Fibroblast of the conjunctiva (primary cell): ENCODE results near the gene ADAMTS10.
"Not testable (repeated sequence)": the region's sequence is repeated elsewhere in the genome, so short reads cannot be mapped to it uniquely, and the experiment has no call there.

ENCODE experiments used
- DNase-seq: peaks from one replicate; pipeline ENCODE4 v3.0.0-alpha.2; 2010; ENCODE audit warnings: low read depth

Gene ADAMTS10

DNA sequence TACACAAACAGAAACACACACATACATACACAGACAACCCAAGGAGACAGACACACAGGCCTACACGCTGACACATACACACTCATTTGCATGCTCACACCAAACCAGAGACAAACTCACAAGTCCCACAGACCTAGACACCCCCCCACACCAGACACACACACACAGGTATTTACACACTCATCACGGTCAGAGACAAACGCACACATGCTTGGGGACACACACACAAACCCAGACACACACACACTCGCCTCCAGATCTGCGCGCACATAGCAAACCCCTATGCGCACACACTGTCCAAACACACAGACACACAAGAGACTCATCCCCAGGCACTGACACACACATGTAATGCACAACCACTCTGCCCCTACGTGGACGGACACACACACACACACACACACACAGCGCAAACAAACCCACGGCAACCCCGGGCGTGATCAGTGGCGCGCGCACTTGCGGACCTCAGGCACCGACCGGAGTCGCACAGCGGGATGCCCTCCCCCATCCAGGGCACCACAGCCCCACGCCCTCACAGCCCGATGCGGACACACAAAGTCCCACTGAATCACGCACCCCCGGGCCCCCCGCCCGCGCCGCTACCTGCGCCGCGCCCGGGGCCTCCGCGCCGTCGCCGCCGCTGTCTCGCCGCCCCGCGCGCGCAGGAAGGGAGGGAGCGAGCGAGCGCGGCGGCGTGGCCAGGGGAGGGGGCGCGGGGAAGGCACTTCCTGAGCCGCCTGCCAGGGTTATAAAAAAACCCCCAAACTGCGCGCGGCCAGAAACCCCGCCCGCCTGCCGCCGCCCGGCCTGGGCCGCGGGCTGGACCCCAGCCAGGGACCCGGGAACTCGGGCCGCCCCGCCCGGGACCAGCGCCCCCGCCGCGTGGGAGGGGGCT, at the start of gene ADAMTS10:
Gene ADAMTS10, minus strand, starts transcription at position 675 of the 895 bp plus-strand sequence. CDS start 5,005 bp downstream, outside the sequence.
- DNase-seq = no peak

DNA sequence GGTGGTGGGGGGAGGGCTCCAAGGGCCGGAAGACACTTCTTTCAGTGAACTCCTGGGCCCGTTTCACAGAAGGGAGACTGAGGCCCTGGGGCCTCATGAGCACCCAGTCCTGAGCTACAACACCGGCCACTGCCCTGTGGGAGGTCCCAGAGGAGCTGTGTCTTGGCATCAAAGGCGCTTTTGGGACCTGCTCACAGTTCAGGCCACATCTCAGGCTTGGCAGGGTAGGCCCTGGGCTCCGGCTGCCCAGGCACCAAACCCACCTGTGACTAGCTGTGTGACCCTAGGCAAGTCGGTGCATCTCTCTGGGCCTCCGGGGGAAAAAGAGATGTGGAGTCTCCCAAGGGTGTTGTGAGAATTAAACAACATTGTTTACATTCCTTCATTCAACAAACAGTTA, 49.4 kb upstream of the ADAMTS10 start:
- DNase-seq = no peak

DNA sequence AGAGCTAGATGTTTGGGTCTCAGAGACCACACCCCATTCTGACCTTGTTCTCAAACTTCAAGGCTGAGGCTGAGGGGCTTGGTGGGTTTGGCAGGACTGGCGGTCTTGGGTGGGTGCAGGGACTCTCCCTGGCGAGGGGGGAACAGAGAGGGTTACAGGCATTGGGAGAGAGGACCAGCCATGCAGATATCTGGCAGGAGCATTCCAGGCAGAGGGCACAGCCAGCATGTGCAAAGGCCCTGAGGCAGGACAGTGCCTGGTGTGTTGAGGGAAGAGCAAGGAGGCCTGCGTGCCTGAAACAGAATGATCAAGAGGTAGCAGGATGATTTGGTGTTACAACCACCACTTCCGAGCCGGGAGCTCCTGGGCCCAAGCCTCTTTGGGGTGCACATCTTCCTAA, 47.4 kb upstream of the ADAMTS10 start:
- no peak for DNase-seq

DNA sequence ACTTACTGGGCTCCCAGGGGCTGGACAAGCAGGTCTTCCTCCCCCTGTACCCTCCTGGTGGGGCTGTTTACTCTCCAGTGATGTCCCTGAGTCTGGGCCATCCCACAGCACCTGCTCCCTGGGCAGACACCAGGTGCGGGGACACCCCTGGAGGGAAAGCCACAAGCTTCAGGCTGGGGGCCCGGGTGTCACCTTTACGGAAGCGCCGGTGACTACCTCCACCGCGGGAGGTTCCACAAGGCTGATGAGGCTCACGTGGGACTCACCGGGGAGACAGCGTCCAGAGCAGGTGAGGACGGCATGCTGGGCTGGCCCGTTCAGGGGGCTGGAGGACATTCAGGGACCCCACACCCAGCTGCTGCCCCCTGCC, 44.8 kb upstream of the ADAMTS10 start:
- no peak for DNase-seq

DNA sequence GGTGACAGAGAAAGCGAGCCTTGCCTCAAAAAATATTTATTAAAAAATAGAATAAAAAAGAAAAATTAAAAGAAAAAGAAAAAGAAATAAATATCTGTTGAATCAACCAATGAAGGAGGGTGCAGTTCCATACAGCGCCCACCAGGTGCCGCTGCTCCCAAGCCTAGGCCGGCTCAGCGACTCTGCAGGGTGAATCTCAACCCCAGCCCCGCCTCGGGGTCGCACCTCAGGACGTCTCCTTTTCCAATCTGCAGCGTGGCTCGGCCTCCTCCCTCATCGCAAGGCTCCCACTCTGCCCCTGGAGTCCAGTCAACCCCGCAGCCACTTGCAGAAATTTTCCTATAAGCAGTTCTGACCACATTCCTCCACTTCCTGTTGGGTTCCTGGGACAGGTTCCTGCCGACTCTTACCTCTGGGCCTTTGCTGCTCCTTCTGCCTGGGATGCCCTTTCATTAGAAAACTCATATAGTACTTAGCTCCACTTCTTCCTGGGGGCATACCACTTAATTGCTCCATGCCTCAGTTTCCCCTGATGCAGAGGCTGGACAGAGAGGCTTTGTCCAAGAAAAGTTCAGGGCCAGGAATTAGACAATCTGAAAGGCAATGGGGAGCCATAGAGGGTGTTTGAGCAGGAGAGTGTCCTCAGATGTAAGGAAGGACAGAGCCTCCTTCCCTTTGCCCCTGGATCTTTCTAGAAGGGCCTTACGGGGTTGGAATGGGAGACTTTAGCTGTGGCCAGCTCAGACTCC, 44.2 kb upstream of the ADAMTS10 start:
- DNase-seq = peak; percentile 12

DNA sequence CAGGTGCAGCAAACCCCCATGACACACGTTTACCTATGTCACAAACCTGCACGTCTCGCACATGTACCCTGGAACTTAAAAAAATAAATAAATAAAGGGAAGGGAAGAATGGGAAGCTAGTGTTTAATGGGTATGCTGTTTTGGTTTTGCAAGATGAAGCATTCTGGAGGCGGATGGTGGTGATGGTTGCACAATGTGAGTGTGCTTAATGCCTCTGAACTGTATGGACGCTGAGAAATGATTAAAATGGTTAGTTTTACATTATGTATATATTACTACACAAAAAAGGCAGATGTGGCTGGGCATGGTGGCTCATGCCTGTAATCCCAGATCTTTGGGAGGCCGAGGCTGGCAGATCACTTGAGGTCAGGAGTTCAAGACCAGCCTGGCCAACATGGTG, 37.7 kb upstream of the ADAMTS10 start:
- DNase-seq = no peak

DNA sequence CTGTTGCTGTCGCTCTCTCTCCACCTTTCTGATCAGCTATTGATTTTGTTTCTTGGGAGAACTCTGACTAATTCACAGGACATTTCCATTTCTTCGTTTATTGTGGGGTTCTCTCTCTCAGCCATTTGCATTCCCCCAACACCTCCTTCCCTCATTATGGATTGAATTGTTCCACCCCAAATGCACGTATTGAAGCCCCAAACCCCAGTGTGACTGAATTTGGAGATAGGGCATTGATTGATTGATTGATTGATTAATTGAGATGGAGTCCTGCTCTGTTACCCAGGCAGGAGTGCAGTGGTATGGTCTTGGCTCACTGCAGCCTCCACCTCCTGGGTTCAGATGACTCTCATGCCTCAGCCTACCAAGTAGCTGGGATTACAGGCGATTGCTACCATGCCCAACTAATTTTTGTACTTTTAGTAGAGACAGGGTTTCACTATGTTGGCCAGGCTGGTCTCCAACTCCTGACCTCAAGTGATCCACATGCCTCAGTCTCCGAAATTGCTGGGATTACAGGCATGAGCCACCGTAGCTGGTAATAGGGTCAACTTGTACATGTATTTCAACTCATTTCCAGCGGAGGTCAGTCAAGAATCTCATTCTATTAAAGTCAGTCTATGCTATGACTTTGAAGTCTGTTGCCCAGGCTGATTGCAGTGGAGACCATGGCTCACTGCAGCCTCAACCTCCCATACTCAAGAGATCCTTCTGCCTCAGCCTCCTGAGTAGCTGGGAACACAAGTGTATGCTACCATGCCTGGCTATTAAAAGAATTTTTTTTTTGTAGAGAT, 33.5 kb upstream of the ADAMTS10 start:
- DNase-seq = no peak

DNA sequence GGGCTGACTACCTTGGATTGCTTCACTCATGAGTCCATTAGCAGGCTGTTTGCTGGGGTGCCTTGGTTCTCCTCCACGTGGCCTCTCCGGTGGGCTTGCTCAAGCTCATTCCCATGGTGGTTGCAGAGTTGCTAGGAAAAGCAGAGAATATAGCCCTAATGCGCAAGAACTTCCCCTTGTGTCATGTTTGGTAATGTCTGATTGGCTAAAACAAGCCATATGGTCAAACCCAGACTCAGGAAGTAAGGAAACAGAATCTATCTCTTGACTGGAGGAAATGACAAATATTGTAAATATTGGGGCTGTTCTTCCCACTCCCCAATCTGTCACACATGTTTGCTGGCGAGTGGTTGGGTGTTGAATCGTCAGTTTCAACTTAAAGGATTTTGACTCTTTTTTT, 32.0 kb upstream of the ADAMTS10 start:
- DNase-seq = no peak

DNA sequence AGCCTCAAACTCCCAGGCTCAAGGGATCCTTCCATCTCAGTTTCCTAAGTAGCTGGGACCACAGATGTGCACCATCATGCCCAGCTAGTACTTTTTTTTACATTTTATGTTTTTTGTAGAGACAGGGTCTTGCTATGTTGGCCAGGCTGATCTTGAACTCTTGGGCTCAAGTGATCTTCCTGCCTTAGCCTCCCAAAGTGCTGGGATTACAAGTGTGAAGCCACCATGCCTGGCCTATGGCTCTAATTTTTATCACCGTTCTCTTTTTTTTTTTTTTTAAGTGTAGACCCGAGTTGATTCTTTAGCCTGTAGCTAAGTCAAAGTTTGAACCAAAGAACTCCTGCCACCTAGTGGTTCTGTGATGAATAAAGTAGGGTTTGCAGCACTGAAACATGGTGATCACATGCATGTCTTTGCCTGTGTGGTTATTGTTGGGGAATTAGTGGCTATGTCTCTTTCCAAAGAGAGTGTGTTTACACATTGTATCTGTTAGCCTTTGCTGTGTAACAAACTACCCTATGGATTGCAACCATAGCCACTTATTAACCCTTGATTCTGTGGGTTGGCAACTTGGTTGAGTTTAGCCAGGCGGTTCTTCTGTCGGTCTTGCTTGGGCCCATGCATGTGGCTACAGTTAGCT, 31.5 kb upstream of the ADAMTS10 start:
- DNase-seq = peak; percentile 45

DNA sequence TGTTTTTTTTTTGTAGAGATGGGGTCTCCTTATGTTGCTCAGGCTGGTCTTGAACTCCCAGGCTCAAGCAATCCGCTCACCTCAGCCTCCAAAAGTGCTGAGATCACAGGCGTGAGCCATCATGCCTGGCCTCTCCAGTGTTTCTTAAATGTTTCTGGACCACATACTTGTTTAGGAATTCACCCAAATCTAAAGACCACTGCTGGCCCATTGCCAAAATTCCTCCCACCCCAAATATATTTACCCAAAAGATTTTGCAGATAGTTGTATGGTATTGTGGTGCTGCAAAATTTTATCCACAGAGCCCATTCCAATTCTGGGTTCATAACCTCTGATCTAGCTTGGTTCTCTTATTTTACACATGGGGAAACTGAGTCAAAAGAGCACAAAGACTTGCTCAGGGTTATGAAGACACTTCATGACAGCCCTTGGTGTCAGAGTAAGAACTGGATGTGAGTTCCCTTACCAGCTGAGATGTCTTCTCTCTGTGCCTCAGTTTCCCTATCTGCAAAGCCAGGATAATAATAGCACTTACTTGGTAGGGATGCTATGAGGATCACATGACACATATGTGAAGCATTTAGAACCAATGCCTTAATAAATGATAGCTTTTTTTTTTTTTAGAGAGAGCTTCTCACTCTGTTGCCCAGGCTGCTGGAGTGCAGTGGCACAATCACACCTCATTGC, 30.8 kb upstream of the ADAMTS10 start:
- no peak for DNase-seq

DNA sequence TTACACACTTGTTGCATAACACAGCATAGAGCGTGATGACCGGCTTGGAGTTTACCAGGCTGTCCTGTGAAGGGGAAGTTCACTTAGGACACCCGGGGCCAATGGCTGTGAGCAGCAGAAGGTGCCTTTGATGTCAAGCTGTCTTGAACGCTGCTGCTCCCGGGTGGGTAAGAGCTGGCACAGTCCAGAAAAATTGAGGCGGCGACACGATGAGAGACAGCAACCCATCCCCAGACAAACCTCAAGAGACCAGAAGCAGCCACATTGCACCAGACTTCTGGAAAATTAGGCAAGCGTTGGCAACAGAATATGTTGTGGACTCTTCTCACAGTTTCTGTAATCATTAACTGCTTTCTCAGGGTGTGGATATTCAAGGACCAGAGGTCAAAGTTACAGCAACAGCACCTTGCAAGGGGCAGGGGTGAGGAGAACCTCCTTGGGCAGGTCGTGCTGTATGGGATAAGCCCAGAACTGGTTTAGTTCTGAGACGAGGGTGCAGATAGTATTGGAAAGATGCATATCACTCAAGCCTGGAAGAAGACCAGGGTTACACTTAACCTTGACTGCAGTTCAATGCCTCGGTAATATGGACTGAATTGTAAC, 30.0 kb upstream of the ADAMTS10 start:
- no peak for DNase-seq

DNA sequence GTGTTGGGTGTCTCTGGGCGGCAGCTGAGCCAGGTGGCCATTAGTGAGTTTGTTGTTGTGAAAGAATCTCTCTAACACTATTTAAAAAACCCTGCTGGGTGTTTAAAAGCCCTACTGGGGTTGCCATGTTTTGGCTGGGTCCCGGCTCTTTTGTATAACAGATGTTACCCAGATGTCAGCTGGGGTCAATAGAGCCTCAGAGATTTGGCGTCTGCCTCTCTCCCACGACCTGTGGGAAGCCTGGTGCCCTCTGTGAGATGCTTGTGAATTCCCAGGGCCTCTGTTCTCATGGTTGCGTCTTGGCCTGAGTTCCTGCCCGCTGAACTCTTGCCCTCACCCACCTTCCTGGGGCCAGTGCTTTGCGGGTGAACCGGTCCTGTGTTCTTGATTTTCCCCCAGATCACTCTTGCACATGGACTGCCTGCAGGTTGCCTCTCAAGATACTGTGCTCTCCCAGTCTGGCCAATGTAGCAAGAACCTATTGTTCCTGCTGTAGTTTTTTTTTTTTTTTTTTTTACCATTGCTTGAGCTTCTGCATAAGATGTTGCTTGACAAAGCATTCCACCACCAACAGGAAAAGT, 29.4 kb upstream of the ADAMTS10 start:
- no peak for DNase-seq

DNA sequence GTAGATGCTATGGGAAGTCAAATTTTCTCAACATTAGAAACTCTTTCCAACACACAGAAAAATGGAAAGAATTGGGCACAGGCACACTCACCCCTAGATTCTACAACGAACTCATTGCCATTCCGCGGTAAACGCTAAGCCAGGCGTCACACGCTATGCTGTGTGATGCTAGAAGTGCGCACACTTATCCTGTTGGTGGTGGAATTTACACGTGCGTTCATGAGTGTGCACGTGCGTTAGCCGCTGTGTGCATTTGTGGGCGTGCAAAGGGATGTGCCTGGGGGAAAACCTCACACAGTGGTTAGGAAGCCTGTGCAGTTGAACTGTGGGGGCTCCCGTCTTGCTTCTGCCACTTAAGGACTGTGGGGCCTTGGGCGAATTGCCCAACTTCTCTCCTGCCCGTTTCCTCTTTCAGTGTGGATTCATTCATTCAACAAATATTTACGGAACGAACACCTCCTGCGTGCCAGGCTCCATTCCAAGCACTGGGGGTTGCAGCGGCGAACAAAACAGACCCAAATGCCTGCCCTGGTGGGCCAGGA, 27.6 kb upstream of the ADAMTS10 start:
- DNase-seq = no peak

DNA sequence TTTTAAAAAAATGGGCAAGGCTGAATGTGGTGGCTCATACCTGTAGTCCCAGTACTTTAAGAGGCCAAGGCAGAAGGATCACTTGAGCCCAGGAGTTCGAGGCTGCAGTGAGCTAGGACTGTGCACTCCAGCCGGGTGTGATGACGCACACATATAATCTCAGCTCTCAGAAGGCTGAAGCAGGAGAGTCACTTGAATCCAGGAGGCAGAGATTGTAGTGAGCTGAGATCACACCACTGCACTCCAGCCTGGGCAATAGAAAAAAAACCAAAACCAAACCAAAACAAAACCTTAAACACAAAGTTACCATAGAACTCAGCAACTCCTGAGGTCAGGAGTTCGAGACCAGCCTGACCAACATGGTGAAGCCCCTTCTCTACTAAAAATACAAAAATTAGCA, 26.6 kb upstream of the ADAMTS10 start:
- not testable (repeated sequence) for DNase-seq

DNA sequence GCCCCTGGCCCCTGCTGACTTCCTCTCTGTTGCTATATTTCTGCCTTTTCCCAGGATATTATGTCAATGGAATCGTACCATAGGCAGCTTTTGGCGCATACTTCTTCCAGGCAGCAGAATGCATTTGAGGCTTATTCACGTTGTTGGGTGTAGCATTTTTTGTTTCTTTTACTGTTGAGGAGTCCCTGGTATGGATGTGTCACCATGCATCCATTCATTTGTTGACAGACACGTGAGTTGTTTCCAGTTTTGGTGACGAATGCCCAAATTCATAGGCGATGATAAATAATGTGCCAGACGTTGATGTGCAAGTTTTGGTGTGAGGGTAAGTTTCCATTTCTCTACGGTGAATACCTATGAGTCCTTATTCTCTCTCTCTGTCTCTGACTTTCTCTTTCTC, 24.9 kb upstream of the ADAMTS10 start:
- no peak for DNase-seq

DNA sequence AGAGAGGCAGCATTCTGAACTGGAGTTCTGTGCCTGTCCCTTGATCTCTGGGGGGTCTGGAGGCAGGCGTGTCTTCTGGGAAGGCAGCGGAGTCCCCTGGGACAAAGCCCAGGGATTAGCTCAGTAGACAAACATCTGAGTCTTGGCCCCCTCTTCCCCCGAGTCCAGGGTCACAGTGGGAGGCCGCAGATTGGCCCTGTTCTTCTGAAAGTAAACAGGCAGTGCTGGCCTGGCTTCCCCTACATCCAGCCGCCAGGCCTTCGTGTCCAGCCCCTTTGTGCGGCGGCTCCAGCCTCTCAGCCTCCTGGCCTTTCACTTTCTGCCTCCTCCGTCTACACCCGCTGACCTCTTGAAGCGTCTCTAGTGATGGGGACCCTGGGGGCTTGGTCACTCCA, 20.9 kb upstream of the ADAMTS10 start:
- no peak for DNase-seq

DNA sequence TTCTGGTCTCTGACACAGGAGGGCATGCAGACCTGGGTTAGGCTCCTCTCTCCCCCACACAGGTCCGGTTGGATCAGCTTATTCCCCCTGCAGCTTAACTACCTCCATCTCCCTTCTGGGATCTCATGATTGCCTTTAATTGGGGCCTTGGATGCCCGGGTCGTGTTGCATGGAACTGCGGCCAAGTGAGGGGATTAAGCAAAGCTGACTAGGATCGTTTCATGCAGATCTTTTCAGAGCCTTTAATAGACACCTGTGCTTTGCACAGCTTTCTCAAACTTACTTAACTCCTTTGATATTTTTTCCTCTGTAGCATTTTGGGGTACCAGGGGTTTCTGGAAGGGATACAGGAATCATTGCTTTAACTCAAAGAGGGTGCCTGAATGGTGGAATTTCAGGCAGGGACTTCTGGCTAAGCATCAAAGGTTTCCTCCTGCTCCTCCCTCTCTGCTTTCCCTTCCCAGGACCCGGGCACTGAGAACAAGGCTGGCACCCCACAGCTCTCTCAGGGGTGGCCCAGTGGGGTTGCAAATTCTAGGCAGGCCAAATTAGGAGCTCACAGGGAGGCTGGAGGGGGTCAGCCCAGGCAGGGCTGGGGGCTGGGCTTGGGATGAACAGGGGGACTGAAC, 20.4 kb upstream of the ADAMTS10 start:
- DNase-seq = no peak

DNA sequence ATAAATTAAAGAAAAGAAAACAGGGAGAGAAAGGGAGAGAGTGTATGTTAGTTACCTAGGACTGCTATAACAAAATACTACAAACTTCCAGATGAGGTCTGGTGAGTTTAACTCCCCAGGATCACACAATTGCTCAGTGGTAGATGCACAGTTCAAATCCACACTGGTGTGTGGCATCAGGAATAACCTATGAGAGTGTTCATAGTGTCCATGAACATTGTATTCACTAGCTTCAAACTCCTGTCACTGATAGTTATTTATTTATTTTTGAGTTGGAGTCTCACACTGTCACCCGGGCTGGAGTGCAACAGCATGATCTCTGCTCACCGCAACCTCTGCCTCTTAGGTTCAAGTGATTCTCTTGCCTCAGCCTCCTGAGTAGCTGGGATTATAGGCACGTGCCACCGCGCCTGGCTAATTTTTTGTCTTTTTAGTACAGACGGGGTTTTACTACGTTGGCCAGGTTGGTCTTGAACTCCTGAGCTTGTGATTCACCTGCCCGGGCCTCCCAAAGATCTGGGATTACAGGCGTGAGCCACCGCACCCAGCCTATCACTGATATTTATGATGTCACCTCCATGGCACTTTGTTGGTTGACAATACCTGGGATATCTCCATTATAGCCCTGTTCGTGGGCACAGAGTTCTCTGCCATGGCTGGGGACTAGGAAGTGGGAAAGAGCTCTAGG, 19.6 kb upstream of the ADAMTS10 start, which contains the start of gene NFILZ:
Gene NFILZ, plus strand, starts transcription at position 638 of the 688 bp plus-strand sequence. CDS start 46,133 bp downstream, outside the sequence.
- DNase-seq = no peak

DNA sequence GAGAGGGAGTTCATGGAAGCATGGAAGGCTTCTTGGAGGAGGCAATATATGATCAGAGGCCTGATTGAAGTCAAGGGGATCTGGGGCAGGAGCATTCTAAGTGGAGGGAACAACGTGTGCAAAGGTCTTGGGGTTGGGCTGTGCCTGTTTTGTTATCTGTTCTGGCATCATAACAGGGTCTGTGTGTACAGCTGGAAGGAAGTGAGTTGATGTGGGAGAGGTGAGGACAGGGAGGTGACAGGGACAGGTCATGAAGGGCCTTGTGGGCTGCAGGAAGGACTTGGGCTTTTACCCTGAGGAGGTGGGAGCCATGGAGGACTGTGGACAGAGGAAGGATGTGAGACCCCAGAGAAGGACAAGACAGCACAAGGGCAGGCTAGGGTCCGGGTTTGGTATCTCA, 18.7 kb upstream of the ADAMTS10 start:
- no peak for DNase-seq
